Measurements from ENCODE around the gene TMEM72.

- TF ChIP-seq CTCF (IDR thresholded peaks at IDR 0.05) (no peak), POLR2A (IDR thresholded peaks at IDR 0.05) (no peak)
These were observed 20.7 kb downstream of the TMEM72 start for GRCh38 chr10:44931621-44932516.

Measured in testis (tissue), 2 donors.